GM23338 (cell line): ENCODE data around the gene RPS6KA1.

Source experiments
- CREB1 ChIP-seq: fragments of 250-450 bp; sonication (Bioruptor Pico); IDR thresholded peaks from 2 replicates; pipeline ENCODE4 v1.5.0; 2020; ENCODE audit warnings: low read depth, mild to moderate bottlenecking, moderate library complexity
- CTCF ChIP-seq, 2 experiments: fragments of 200-600 bp in 1 of 2; sonication (generic) in 1 of 2; conservative IDR thresholded peaks; 2 replicates each; pipeline versions ENCODE4 v1.5.1 to v1.6.1; 2016 to 2017; ENCODE audit warnings: antibody characterized with exemption in 2 of 2, low read depth in 2 of 2, mild to moderate bottlenecking in 2 of 2, moderate library complexity in 1 of 2
- ETS1 ChIP-seq: IDR thresholded peaks from 2 replicates; pipeline ENCODE4 v1.6.1; 2016; ENCODE audit warnings: antibody characterized with exemption
- EZH2 ChIP-seq: fragments of 200-600 bp; sonication (generic); IDR thresholded peaks from one replicate; pipeline ENCODE4 v1.8.0; 2017; ENCODE audit warnings: antibody characterized with exemption, mild to moderate bottlenecking, low read depth; ENCODE audit not compliant: unreplicated experiment
- EZH2phosphoT487 ChIP-seq: fragments of 200-600 bp; sonication (generic); IDR thresholded peaks from one replicate; pipeline ENCODE4 v1.8.1; 2018; ENCODE audit warnings: antibody characterized with exemption; ENCODE audit not compliant: unreplicated experiment
- JUNB ChIP-seq: IDR thresholded peaks from one replicate; pipeline ENCODE4 v1.6.1; 2016; ENCODE audit warnings: antibody characterized with exemption; ENCODE audit not compliant: unreplicated experiment
- NANOG ChIP-seq: IDR thresholded peaks from 2 replicates; pipeline ENCODE4 v1.6.1; 2016; ENCODE audit warnings: antibody characterized with exemption, borderline replicate concordance
- POLR2AphosphoS5 ChIP-seq: IDR thresholded peaks from 2 replicates; pipeline ENCODE4 v1.6.1; 2016; ENCODE audit warnings: antibody characterized with exemption, low read depth
- ZNF331 ChIP-seq: fragments of 250-450 bp; sonication (Bioruptor Pico); IDR thresholded peaks from 2 replicates; pipeline ENCODE4 v1.5.0; 2020; ENCODE audit warnings: low read depth, mild to moderate bottlenecking, moderate library complexity
- TF ChIP-seq, protein P1 (sequence below): IDR thresholded peaks from one replicate; pipeline ENCODE4 v1.6.1; 2018; ENCODE audit warnings: antibody characterized with exemption; ENCODE audit not compliant: unreplicated experiment

DNA sequence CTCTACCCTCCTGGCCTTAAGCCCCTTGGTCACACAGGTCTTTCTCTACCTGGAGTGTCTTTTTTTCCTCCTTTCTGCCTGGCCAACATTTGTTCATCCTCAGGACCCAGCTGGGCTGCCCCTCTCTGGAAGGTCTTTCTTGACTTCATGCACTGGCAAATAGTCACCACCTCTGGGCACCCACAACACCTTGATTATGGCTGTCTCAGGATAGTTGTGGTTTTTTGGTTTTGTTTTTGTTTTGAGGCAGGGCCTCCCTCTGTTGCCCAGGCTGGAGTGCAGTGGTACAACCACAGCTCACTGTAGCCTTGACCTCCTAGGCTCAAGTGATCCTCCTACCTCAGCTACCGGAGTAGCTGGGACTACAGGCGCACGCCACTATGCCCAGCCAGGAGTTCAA is 10.8 kb downstream of the RPS6KA1 start:
- no peak for TF ChIP-seq CTCF (conservative IDR thresholded peaks at IDR 0.05; ENCODE audit: low read depth in 2 of 2)
- no peak for TF ChIP-seq POLR2AphosphoS5
- TF ChIP-seq EZH2phosphoT487 = no peak
- TF ChIP-seq JUNB = no peak
- no peak for TF ChIP-seq EZH2
- no peak for TF ChIP-seq NANOG
- no peak for TF ChIP-seq CREB1 (CRISPR knock-in tag)
- no peak for TF ChIP-seq ETS1
- TF ChIP-seq, protein P1, sequence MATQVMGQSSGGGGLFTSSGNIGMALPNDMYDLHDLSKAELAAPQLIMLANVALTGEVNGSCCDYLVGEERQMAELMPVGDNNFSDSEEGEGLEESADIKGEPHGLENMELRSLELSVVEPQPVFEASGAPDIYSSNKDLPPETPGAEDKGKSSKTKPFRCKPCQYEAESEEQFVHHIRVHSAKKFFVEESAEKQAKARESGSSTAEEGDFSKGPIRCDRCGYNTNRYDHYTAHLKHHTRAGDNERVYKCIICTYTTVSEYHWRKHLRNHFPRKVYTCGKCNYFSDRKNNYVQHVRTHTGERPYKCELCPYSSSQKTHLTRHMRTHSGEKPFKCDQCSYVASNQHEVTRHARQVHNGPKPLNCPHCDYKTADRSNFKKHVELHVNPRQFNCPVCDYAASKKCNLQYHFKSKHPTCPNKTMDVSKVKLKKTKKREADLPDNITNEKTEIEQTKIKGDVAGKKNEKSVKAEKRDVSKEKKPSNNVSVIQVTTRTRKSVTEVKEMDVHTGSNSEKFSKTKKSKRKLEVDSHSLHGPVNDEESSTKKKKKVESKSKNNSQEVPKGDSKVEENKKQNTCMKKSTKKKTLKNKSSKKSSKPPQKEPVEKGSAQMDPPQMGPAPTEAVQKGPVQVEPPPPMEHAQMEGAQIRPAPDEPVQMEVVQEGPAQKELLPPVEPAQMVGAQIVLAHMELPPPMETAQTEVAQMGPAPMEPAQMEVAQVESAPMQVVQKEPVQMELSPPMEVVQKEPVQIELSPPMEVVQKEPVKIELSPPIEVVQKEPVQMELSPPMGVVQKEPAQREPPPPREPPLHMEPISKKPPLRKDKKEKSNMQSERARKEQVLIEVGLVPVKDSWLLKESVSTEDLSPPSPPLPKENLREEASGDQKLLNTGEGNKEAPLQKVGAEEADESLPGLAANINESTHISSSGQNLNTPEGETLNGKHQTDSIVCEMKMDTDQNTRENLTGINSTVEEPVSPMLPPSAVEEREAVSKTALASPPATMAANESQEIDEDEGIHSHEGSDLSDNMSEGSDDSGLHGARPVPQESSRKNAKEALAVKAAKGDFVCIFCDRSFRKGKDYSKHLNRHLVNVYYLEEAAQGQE = no peak
- TF ChIP-seq ZNF331 (CRISPR knock-in tag) = no peak
